ENCODE measurements around the gene S1PR4.
"Not testable (repeated sequence)": the region's sequence is repeated elsewhere in the genome, so short reads cannot be mapped to it uniquely, and the experiment has no call there.

The S1PR4 gene

GRCh38 chr19:3202895-3203294 is 24.3 kb downstream of the S1PR4 start:
- peaks cover 0 to 70% (median 45%) of the 10 kb centered on the region in 4 experiments for H3K36me3 ChIP-seq (ENCODE audit: control insufficient read depth in 4 of 4, insufficient read depth in 4 of 4, low read length in 3 of 4)
- CTCF ChIA-PET = interaction anchor here (1.3 kb wide), 1 partner anchor 9 kb away, joined by 3 read pairs; no protein-coding TSS in a partner anchor
- POLR2A ChIA-PET; H3K27me3 ChIP-seq (replicated peaks in 2 of 5; ENCODE audit: control insufficient read depth in 4 of 5, insufficient read depth in 5 of 5, low read length in 4 of 5); H3K4me1 ChIP-seq (ENCODE audit: control extremely low read depth in 1 of 4, control insufficient read depth in 4 of 4, insufficient read depth in 4 of 4, low read length in 3 of 4); DNase-seq; H3K27ac ChIP-seq (ENCODE audit: insufficient read depth in 1 of 2, low read depth in 1 of 2, low read length in 2 of 2, poor library complexity in 1 of 2, severe bottlenecking in 2 of 2); H3K9me3 ChIP-seq (ENCODE audit: control extremely low read depth in 1 of 5, control insufficient read depth in 4 of 5, insufficient read depth in 2 of 5, low read depth in 1 of 5, low read length in 4 of 5); H3K4me3 ChIP-seq (ENCODE audit: control insufficient read depth in 1 of 7, extremely low read depth in 1 of 7, insufficient read depth in 4 of 7, low read depth in 2 of 7, low read length in 6 of 7): not testable (repeated sequence)
- 99% methylated on average over 7 of the region's 7 CpGs for WGBS (ENCODE audit: insufficient coverage)

DNA sequence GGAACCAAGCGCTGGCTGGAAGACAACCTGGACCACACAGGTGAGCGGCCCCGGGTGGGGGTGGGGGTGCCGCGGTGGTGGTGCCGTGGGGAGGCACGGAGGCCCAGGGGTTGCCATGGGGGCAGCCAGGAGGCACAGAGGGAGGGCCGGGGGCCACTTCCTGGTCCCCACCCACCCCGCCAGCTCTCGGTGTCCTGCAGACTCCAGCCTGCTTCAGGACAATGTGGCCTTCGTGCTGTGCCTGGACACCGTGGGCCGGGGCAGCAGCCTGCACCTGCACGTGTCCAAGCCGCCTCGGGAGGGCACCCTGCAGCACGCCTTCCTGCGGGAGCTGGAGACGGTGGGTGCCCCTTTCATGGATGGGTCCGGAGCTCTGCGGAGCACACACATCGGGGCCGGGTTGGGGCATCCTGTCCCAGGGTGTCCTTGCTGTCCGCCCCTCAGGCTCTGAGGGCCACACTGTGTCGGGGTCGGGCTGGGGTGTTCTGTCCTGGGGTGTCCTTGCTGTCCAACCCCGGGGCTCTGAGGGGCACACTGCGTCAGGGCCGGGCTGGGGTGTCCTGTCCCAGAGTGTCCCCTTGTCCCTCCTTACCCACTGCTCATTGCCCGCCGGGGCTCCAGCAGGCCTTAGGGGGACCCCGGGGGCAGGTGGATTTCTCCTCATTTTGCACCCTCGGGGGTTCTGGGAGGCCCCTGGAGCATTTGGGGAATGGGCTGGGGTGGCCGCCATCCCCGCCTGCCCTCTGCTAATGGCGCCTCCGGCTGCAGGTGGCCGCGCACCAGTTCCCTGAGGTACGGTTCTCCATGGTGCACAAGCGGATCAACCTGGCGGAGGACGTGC is 25.5 kb downstream of the S1PR4 start:
- peaks cover 0 to 75% (median 47%) of the 10 kb centered on the region in 4 experiments for H3K36me3 ChIP-seq (ENCODE audit: control insufficient read depth in 4 of 4, insufficient read depth in 4 of 4, low read length in 3 of 4)
- no peaks in the 10 kb centered on the region for H3K27me3 ChIP-seq (replicated peaks in 2 of 5; ENCODE audit: control insufficient read depth in 4 of 5, insufficient read depth in 5 of 5, low read length in 4 of 5)
- no peak for DNase-seq
- ChIA-PET CTCF (no interaction called here), POLR2A (no interaction called here)
- no peaks in the 10 kb centered on the region for H3K4me1 ChIP-seq (ENCODE audit: control extremely low read depth in 1 of 4, control insufficient read depth in 4 of 4, insufficient read depth in 4 of 4, low read length in 3 of 4)
- no peak overlapping the region for H3K4me3 ChIP-seq (ENCODE audit: control insufficient read depth in 1 of 7, extremely low read depth in 1 of 7, insufficient read depth in 4 of 7, low read depth in 2 of 7, low read length in 6 of 7)
- H3K9me3 ChIP-seq (ENCODE audit: control extremely low read depth in 1 of 5, control insufficient read depth in 4 of 5, insufficient read depth in 2 of 5, low read depth in 1 of 5, low read length in 4 of 5) = no peaks in the 10 kb centered on the region
- WGBS (ENCODE audit: insufficient coverage) = 95% methylated on average over 35 of the region's 43 CpGs
- no peak overlapping the region for H3K27ac ChIP-seq (ENCODE audit: insufficient read depth in 1 of 2, low read depth in 1 of 2, low read length in 2 of 2, poor library complexity in 1 of 2, severe bottlenecking in 2 of 2)

- Histone ChIP-seq H3K9me3 (ENCODE audit: control extremely low read depth in 1 of 5, control insufficient read depth in 4 of 5, insufficient read depth in 2 of 5, low read depth in 1 of 5, low read length in 4 of 5) (no peaks in the 10 kb centered on the region), H3K4me3 (ENCODE audit: control insufficient read depth in 1 of 7, extremely low read depth in 1 of 7, insufficient read depth in 4 of 7, low read depth in 2 of 7, low read length in 6 of 7) (no peak overlapping the region), H3K4me1 (ENCODE audit: control extremely low read depth in 1 of 4, control insufficient read depth in 4 of 4, insufficient read depth in 4 of 4, low read length in 3 of 4) (no peaks in the 10 kb centered on the region), H3K27ac (ENCODE audit: insufficient read depth in 1 of 2, low read depth in 1 of 2, low read length in 2 of 2, poor library complexity in 1 of 2, severe bottlenecking in 2 of 2) (no peak overlapping the region), H3K36me3 (ENCODE audit: control insufficient read depth in 4 of 4, insufficient read depth in 4 of 4, low read length in 3 of 4) (peaks cover 0 to 78% (median 43%) of the 10 kb centered on the region in 4 experiments), H3K27me3 (replicated peaks in 2 of 5; ENCODE audit: control insufficient read depth in 4 of 5, insufficient read depth in 5 of 5, low read length in 4 of 5) (no peaks in the 10 kb centered on the region)
- CTCF ChIA-PET = no interaction called here
- POLR2A ChIA-PET = no interaction called here
- no peak for DNase-seq
- WGBS (ENCODE audit: insufficient coverage) = 94% methylated on average over 22 of the region's 35 CpGs
Measured at GRCh38 chr19:3204646-3205275, 26.2 kb downstream of the S1PR4 start.

DNA sequence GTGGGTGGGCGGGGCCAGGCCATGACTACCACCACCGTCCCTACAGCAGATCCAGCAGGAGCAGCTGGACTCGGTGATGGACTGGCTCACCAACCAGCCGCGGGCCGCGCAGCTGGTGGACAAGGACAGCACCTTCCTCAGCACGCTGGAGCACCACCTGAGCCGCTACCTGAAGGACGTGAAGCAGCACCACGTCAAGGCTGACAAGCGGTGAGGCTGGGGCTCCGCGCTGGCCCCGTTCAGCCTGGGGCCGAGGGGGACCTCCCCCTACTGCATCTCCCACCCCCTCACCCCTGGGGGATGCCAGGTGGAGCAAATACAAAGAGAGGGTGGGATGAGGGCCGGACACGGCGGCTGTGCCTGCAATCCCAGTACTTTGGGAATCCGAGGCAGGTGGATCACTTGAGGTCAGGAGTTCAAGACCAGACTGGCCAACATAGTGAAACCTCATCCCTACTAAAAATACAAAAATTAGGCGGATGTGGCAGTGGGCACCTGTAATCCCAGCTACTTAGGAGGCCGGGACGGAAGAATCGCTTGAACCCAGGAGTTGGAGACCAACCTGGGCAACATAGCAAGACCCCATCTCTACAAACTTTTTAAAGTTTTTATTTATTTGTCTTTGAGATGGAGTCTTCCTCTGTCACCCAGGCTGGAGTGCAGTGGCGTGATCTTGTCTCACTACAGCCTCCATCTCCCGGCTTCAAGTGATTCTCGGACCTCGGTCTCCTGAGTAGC is 27.8 kb downstream of the S1PR4 start:
- DNase-seq = no peak
- no peaks in the 10 kb centered on the region for H3K9me3 ChIP-seq (ENCODE audit: control extremely low read depth in 1 of 5, control insufficient read depth in 4 of 5, insufficient read depth in 2 of 5, low read depth in 1 of 5, low read length in 4 of 5)
- no peaks in the 10 kb centered on the region for H3K4me1 ChIP-seq (ENCODE audit: control extremely low read depth in 1 of 4, control insufficient read depth in 4 of 4, insufficient read depth in 4 of 4, low read length in 3 of 4)
- no peak overlapping the region for H3K27ac ChIP-seq (ENCODE audit: insufficient read depth in 1 of 2, low read depth in 1 of 2, low read length in 2 of 2, poor library complexity in 1 of 2, severe bottlenecking in 2 of 2)
- no peaks in the 10 kb centered on the region for H3K27me3 ChIP-seq (replicated peaks in 2 of 5; ENCODE audit: control insufficient read depth in 4 of 5, insufficient read depth in 5 of 5, low read length in 4 of 5)
- 96% methylated on average over 13 of the region's 28 CpGs for WGBS (ENCODE audit: insufficient coverage)
- H3K36me3 ChIP-seq (ENCODE audit: control insufficient read depth in 4 of 4, insufficient read depth in 4 of 4, low read length in 3 of 4) = peaks cover 0 to 67% (median 37%) of the 10 kb centered on the region in 4 experiments
- no peak overlapping the region for H3K4me3 ChIP-seq (ENCODE audit: control insufficient read depth in 1 of 7, extremely low read depth in 1 of 7, insufficient read depth in 4 of 7, low read depth in 2 of 7, low read length in 6 of 7)
- ChIA-PET CTCF (no interaction called here), POLR2A (no interaction called here)

- Histone ChIP-seq H3K27ac (ENCODE audit: insufficient read depth in 1 of 2, low read depth in 1 of 2, low read length in 2 of 2, poor library complexity in 1 of 2, severe bottlenecking in 2 of 2) (no peak overlapping the region), H3K9me3 (ENCODE audit: control extremely low read depth in 1 of 5, control insufficient read depth in 4 of 5, insufficient read depth in 2 of 5, low read depth in 1 of 5, low read length in 4 of 5) (no peaks in the 10 kb centered on the region), H3K36me3 (ENCODE audit: control insufficient read depth in 4 of 4, insufficient read depth in 4 of 4, low read length in 3 of 4) (peaks cover 0 to 61% (median 34%) of the 10 kb centered on the region in 4 experiments), H3K4me3 (ENCODE audit: control insufficient read depth in 1 of 7, extremely low read depth in 1 of 7, insufficient read depth in 4 of 7, low read depth in 2 of 7, low read length in 6 of 7) (no peak overlapping the region), H3K27me3 (replicated peaks in 2 of 5; ENCODE audit: control insufficient read depth in 4 of 5, insufficient read depth in 5 of 5, low read length in 4 of 5) (no peaks in the 10 kb centered on the region), H3K4me1 (ENCODE audit: control extremely low read depth in 1 of 4, control insufficient read depth in 4 of 4, insufficient read depth in 4 of 4, low read length in 3 of 4) (no peaks in the 10 kb centered on the region)
- ChIA-PET POLR2A (no interaction called here), CTCF (no interaction called here)
- 96% methylated on average over 32 of the region's 43 CpGs for WGBS (ENCODE audit: insufficient coverage)
- DNase-seq = no peak
Measured at GRCh38 chr19:3207461-3208242, 29.1 kb downstream of the S1PR4 start.

GRCh38 chr19:3208317-3209207 is 30.0 kb downstream of the S1PR4 start:
- no peak overlapping the region for H3K4me3 ChIP-seq (ENCODE audit: control insufficient read depth in 1 of 7, extremely low read depth in 1 of 7, insufficient read depth in 4 of 7, low read depth in 2 of 7, low read length in 6 of 7)
- H3K27me3 ChIP-seq (replicated peaks in 2 of 5; ENCODE audit: control insufficient read depth in 4 of 5, insufficient read depth in 5 of 5, low read length in 4 of 5) = no peaks in the 10 kb centered on the region
- ChIA-PET CTCF (interaction anchor here (1.0 to 1.7 kb wide), 2 partner anchors 13 to 15 kb away, joined by 3 to 4 read pairs; no protein-coding TSS in a partner anchor), POLR2A (no interaction called here)
- H3K9me3 ChIP-seq (ENCODE audit: control extremely low read depth in 1 of 5, control insufficient read depth in 4 of 5, insufficient read depth in 2 of 5, low read depth in 1 of 5, low read length in 4 of 5) = no peaks in the 10 kb centered on the region
- H3K27ac ChIP-seq (ENCODE audit: insufficient read depth in 1 of 2, low read depth in 1 of 2, low read length in 2 of 2, poor library complexity in 1 of 2, severe bottlenecking in 2 of 2) = no peak overlapping the region
- DNase-seq = no peak
- no peaks in the 10 kb centered on the region for H3K4me1 ChIP-seq (ENCODE audit: control extremely low read depth in 1 of 4, control insufficient read depth in 4 of 4, insufficient read depth in 4 of 4, low read length in 3 of 4)
- H3K36me3 ChIP-seq (ENCODE audit: control insufficient read depth in 4 of 4, insufficient read depth in 4 of 4, low read length in 3 of 4) = peaks cover 0 to 55% (median 31%) of the 10 kb centered on the region in 4 experiments
- WGBS (ENCODE audit: insufficient coverage) = 96% methylated on average over 24 of the region's 33 CpGs
